DOHH2 (cell line): ENCODE results near the gene LCN10.

Source experiments
- CTCF ChIP-seq: fragments of 200-600 bp; sonication (generic); IDR thresholded peaks from one replicate; pipeline ENCODE4 v1.5.1; 2014; ENCODE audit warnings: antibody characterized with exemption, mild to moderate bottlenecking, low read depth, low read length; ENCODE audit not compliant: poor library complexity, severe bottlenecking
- EZH2phosphoT487 ChIP-seq: fragments of 200-600 bp; sonication (generic); IDR thresholded peaks from 2 replicates; pipeline ENCODE4 v1.6.1; 2017; ENCODE audit warnings: borderline replicate concordance, mild to moderate bottlenecking, antibody characterized with exemption, low read length, moderate library complexity, mixed read lengths

- TF ChIP-seq CTCF (no peak), EZH2phosphoT487 (no peak)
Measured at GRCh38 chr9:136790640-136791515, 48.1 kb upstream of the LCN10 start, which contains the start of gene TMEM141.
